ENCODE results near the gene DOK7.

DNA sequence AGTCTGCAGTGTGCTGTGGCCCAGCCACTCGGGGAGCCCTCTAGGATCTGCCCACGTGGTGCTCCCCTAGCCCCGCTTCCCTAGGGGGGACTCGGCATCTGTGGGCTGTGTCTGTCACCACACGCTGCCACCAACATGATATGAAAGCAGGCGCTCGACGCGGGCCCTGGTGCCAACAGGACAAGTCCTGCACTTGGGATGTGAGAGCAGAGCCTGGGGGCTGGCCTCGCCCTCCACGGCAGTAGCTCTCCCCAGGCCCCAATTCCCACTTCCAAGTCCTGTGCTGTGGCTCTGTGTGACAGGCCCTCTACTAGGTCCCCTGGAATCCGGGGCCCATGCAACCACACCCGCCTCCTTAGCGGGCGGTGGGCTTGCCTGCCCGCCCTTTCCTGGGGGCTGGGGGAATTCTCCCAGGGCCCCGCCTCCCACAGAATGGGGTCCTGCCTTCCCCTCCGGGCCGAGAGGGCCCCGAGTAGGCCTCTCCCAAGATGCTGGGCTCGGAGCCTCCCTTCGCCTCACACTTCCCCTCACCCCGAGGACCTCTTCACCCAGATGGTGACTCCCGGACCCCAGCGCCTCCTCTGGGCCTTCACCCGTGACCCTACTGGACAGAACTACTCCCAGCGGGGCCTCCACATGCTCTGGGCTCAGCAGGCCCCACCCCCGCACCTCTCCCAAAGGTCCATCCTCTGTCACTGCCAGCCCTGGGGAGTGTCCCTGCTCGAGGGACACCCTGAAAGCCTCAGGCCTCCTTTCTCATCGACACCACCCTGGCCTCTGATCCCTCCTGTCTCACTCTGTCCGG lies 57.9 kb downstream of the DOK7 start:
- TF ChIP-seq ZNF274 (IDR thresholded peaks at IDR 0.05; ENCODE audit: low read depth, low read length) (no peak), YY1 (IDR thresholded peaks at IDR 0.05; ENCODE audit: insufficient read depth, insufficient read length) (no peak), SUZ12 (IDR thresholded peaks at IDR 0.05; ENCODE audit: extremely low read depth, insufficient read depth, insufficient read length) (no peak)
